Sigmoid colon (tissue), 7 donors: Measurements from ENCODE around the gene ZG16. TPM values are rescaled to one million over a fixed set of nuclear protein-coding genes. Genes with fewer than 3 reads are reported as not detected.
A peak's percentile ranks its signal among the peaks of the same experiment; 100 is the strongest.
"Not testable (repeated sequence)": the region's sequence is repeated elsewhere in the genome, so short reads cannot be mapped to it uniquely, and the experiment has no call there.

Experiments
- DNase-seq: peaks from one replicate; pipeline ENCODE4 v3.0.0-alpha.2; 2019
- H3K27ac ChIP-seq, 4 donors: fragments of 200-600 bp; sonication (generic); one replicate each; pipeline ENCODE4 v1.5.1; 2016 to 2019; ENCODE audit warnings: mild to moderate bottlenecking in 1 of 4
- H3K27me3 ChIP-seq, 3 donors: fragments of 200-600 bp; sonication (generic); one replicate each; pipeline ENCODE4 v1.5.1; 2019; ENCODE audit warnings: mild to moderate bottlenecking in 1 of 3
- H3K36me3 ChIP-seq, 4 donors: fragments of 200-600 bp; sonication (generic); one replicate each; pipeline ENCODE4 v1.5.1; 2016 to 2019
- H3K4me1 ChIP-seq, 4 donors: fragments of 200-600 bp; sonication (generic); one replicate each; pipeline ENCODE4 v1.5.1; 2017 to 2019
- H3K4me3 ChIP-seq, 4 donors: fragments of 200-600 bp; sonication (generic); one replicate each; pipeline ENCODE4 v1.5.1; 2017 to 2019; ENCODE audit warnings: mild to moderate bottlenecking in 2 of 4, moderate library complexity in 1 of 4
- H3K9me3 ChIP-seq, 4 donors: fragments of 200-600 bp in 3 of 4; sonication (generic) in 3 of 4; one replicate each; pipeline versions ENCODE4 v1.5.1 to v1.6.1; 2013 to 2019
- EP300 ChIP-seq, 4 donors: sonication (generic); formaldehyde crosslinking; IDR thresholded peaks; one replicate each; pipeline ENCODE4 v1.6.1; 2017; ENCODE audit warnings: antibody characterized with exemption in 4 of 4
- POLR2A ChIP-seq, 2 donors: fragments of 450-650 bp; IDR thresholded peaks; one replicate each; pipeline ENCODE4 v1.6.1; 2016; ENCODE audit warnings: antibody characterized with exemption in 2 of 2, mild to moderate bottlenecking in 2 of 2, moderate library complexity in 2 of 2
- POLR2AphosphoS5 ChIP-seq, 4 donors: sonication (generic); formaldehyde crosslinking; IDR thresholded peaks; one replicate each; pipeline ENCODE4 v1.6.1; 2017; ENCODE audit warnings: antibody characterized with exemption in 4 of 4
- WGBS, 2 donors: extraction: QIAGEN DNeasy Blood & Tissue Kit; methylation state at CpG; one replicate each; pipeline ENCODE4 v1.1.7; 2013; 5-methylcytosine and 5-hydroxymethylcytosine counted together
- intact Hi-C: fragments of 100-400 bp; cut with DNase I; formaldehyde crosslinking; loops from one replicate; pipeline ENCODE4 v1.15.1; 2023
- polyA plus RNA-seq, 3 donors: library from polyadenylated mRNA; stranded (reverse); fragments of 200-250 nt; gene quantifications; one replicate each; pipeline ENCODE4 v1.2.3, GENCODE V29; 2013
- total RNA-seq, 4 donors: library from RNA; depleted of rRNA; stranded (reverse); fragments of >200 nt; gene quantifications; one replicate each; pipeline ENCODE4 v1.1.0, GENCODE V29; 2016
- TF ChIP-seq, protein P1 (sequence below), 4 experiments: fragments of 450-650 bp in 3 of 4; fragments of 200-600 bp in 1 of 4; IDR thresholded peaks; one replicate each; pipeline ENCODE4 v1.5.1; 2016 to 2019; ENCODE audit warnings: antibody characterized with exemption in 4 of 4, mild to moderate bottlenecking in 3 of 4, moderate library complexity in 2 of 4
- donor health status: healthy with polysubstance abuse.
- donor health status: Bipolar disorder and iron deficiency.
- donor health status: healthy.

The ZG16 gene
- total and polyA plus RNA-seq, 7 donors = 1.4 to 1,249 (median 503) TPM; not detected in 3

DNA sequence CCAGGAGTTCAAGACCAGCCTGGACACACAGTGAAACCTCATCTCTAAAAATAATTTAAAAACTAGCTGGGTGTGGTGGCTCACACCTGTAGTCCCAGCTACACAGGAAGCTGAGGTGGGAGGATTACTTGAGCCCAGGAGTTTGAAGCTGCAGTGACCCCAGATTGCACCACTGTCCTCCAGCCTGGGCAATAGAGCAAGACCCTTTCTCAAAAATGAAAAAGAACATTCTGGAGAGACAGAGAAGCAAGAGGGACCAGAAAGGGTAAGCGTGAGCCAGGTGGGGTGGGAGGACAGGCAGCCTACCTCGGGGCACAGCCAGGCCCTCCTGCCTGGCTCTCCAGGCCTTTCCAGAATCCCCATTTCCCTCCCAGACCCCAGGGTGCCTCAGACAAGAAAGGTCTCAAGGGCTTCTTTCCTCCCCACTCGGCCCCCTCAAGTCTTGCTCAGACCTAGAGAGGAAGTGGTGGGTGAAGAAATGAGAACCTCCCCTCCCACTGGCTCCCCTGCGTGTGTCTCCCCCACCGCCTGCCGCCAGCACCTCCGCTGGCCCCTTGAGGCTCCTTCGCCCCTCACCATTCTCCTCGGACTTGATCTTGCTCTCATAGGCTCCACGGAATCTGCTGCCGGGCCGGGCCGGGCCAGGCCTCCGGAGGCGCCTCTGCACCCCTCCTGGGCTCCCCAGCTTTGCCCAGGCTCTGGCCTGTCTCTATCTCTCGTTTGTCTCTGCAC lies 32.8 kb upstream of the ZG16 start:
- no peak for TF ChIP-seq POLR2A (IDR thresholded peaks at IDR 0.05)
- TF ChIP-seq POLR2AphosphoS5 (IDR thresholded peaks at IDR 0.05) = no peak
- TF ChIP-seq EP300 (IDR thresholded peaks at IDR 0.05) = no peak
- TF ChIP-seq, protein P1, sequence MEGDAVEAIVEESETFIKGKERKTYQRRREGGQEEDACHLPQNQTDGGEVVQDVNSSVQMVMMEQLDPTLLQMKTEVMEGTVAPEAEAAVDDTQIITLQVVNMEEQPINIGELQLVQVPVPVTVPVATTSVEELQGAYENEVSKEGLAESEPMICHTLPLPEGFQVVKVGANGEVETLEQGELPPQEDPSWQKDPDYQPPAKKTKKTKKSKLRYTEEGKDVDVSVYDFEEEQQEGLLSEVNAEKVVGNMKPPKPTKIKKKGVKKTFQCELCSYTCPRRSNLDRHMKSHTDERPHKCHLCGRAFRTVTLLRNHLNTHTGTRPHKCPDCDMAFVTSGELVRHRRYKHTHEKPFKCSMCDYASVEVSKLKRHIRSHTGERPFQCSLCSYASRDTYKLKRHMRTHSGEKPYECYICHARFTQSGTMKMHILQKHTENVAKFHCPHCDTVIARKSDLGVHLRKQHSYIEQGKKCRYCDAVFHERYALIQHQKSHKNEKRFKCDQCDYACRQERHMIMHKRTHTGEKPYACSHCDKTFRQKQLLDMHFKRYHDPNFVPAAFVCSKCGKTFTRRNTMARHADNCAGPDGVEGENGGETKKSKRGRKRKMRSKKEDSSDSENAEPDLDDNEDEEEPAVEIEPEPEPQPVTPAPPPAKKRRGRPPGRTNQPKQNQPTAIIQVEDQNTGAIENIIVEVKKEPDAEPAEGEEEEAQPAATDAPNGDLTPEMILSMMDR (IDR thresholded peaks at IDR 0.05) = no peak
- no peak for DNase-seq
- peak overlapping the region in 2 of 4 donors; percentile 28 to 40 for H3K4me3 ChIP-seq
- H3K9me3 ChIP-seq = no peaks in the 10 kb centered on the region
- H3K27me3 ChIP-seq = peaks cover 0 to 5% (median 0%) of the 10 kb centered on the region in 3 donors
- intact Hi-C loops = no loop called here
- H3K4me1 ChIP-seq = no peaks in the 10 kb centered on the region
- H3K27ac ChIP-seq = peak overlapping the region in 1 of 4 donors; percentile 12
- 51 to 82% methylated on average over 16 of the region's 16 CpGs for WGBS, 2 donors
- H3K36me3 ChIP-seq = no peaks in the 10 kb centered on the region

DNA sequence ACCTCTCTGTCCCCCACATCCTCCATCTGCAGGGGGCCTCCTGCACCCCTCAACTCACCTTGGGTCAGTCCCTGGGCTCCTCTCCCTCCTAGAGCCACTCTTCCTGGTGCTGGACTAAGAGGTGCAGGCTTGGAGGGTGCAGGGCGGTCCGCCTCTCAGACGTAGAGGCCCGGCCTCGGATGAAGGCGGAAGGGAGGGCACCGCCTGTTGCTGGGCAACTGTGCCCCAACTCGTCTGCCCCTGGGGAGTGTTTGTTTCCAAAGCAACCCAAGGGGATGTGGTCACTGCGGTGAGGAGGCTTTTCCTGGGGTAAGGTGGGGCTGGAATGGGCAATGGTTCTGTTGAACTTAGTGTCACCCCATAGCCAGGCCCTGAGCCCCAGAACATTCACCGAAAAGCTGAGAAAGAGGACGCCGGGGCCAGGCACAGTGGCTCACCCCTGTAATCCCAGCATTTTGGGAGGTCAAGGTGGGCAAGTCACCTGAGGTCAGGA lies 32.2 kb upstream of the ZG16 start, which contains the start of gene C16orf54:
Gene C16orf54, minus strand, starts transcription at position 138 of the 493 bp plus-strand sequence. CDS start 1,039 bp downstream, outside the sequence.
- no peaks in the 10 kb centered on the region for H3K36me3 ChIP-seq
- peak within 1 kb of the TSS in 1 of 4 donors; percentile 14 for H3K27ac ChIP-seq
- intact Hi-C loops = no loop called here
- H3K9me3 ChIP-seq = no peaks in the 10 kb centered on the region
- peak within 1 kb of the TSS in 2 of 4 donors; percentile 28 to 40 for H3K4me3 ChIP-seq
- DNase-seq = peak; percentile 76
- TF ChIP-seq POLR2A (IDR thresholded peaks at IDR 0.05) (no peak), POLR2AphosphoS5 (IDR thresholded peaks at IDR 0.05) (no peak), EP300 (IDR thresholded peaks at IDR 0.05) (no peak)
- TF ChIP-seq, protein P1 (IDR thresholded peaks at IDR 0.05) = no peak
- no peaks in the 10 kb centered on the region for H3K4me1 ChIP-seq
- peaks cover 0 to 5% (median 0%) of the 10 kb centered on the region in 3 donors for H3K27me3 ChIP-seq
- 50 to 88% methylated on average over 12 of the region's 12 CpGs for WGBS, 2 donors

DNA sequence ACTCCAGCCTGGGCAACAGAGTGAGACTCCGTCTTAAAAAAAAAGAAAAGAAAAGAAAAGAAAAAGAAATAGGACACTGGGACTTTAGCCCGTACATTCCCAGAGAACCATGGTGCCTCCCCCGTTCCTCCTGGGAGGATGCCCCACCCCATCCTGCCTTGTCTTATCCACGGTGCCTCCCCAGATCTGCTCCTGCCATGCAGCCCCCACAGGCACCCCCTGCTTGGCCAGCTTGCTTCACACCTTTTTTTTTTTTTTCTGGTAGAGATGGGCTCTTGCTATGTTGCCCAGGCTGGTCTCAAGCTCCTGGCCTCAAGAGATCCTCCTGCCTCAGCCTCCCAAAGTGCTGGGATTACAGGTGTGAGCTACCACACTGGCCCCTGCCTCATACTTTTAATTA lies 31.5 kb upstream of the ZG16 start:
- H3K9me3 ChIP-seq, H3K4me3 ChIP-seq, H3K27me3 ChIP-seq, H3K36me3 ChIP-seq, intact Hi-C loops, H3K4me1 ChIP-seq, DNase-seq: not testable (repeated sequence)
- WGBS, 2 donors = 52 to 80% methylated on average over 4 of the region's 4 CpGs
- peak overlapping the region in 1 of 4 donors; percentile 14 for H3K27ac ChIP-seq

DNA sequence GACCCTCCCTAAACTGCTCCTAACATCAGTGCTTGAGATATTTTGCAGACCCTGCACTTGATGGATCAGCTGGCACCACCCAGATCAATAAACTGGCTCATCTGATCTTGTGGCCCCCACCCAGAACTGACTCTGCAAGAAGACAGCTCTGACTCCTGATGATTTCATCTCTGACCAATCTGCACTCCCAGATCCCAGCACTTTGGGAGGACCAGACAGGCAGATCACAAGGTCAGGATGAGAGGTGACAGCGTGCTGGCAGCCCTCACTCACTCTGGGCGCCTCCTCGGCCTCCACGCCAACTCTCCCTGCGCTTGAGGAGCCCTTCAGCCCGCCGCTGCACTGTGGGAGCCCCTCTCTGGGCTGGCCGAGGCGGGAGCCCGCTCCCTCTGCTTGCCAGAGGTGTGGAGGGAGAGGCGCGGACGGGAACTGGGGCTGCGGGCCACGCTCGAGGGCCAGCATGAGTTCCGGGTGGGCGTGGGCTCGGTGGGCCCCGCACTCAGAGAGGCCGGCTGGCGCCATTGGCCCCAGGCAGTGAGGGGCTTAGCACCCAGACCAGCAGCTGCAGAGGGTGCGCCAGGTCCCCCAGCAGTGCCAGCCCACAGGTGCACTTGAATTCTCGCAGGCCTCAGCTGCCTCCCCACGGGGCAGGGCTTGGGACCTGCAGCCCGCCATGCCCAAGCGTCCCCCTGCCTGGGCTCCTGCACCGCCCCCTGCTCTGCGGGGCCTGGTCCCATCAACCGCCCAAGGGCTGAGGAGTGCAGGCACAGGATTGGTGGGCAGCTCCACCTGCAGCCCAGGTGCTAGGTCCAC lies 29.9 kb upstream of the ZG16 start:
- Histone ChIP-seq H3K4me1 (no peaks in the 10 kb centered on the region), H3K27ac (no peak overlapping the region), H3K36me3 (no peaks in the 10 kb centered on the region), H3K4me3 (no peak overlapping the region), H3K27me3 (no peaks in the 10 kb centered on the region), H3K9me3 (no peaks in the 10 kb centered on the region)
- TF ChIP-seq POLR2A (IDR thresholded peaks at IDR 0.05) = no peak
- no peak for TF ChIP-seq EP300 (IDR thresholded peaks at IDR 0.05)
- no peak for TF ChIP-seq POLR2AphosphoS5 (IDR thresholded peaks at IDR 0.05)
- TF ChIP-seq, protein P1 (IDR thresholded peaks at IDR 0.05) = no peak
- intact Hi-C loops = no loop called here
- 94 to 95% methylated on average over 30 of the region's 30 CpGs for WGBS, 2 donors
- no peak for DNase-seq

DNA sequence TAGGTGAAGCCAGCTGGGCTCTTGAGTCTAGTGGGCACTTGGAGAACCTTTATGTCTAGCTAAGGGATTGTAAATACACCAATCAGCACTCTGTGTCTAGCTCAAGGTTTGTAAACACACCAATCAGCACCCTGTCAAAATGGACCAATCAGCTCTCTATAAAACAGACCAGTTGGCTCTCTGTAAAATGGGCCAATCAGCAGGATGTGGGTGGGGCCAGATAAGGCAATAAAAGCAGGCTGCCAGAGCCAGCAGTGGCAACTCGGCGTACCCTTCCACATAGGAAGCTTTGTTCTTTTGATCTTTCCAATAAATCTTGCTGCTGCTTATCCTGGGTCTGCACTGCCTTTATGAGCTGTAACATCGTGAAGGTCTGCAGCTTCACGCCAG lies 29.3 kb upstream of the ZG16 start:
- H3K4me1 ChIP-seq, H3K4me3 ChIP-seq, H3K9me3 ChIP-seq, H3K27me3 ChIP-seq, H3K36me3 ChIP-seq, intact Hi-C loops, H3K27ac ChIP-seq, DNase-seq: not testable (repeated sequence)
- 58 to 60% methylated on average over 4 of the region's 4 CpGs for WGBS, 2 donors
